Neural cell (in vitro differentiated cells): ENCODE data around the gene SEPTIN2.

Source experiments
- EP300 ChIP-seq: fragments of 450-650 bp; conservative IDR thresholded peaks from 2 replicates; pipeline ENCODE4 v1.6.1; 2014; ENCODE audit warnings: antibody characterized with exemption, mild to moderate bottlenecking, moderate library complexity; ENCODE audit not compliant: poor library complexity, severe bottlenecking
- EZH2 ChIP-seq: fragments of 200-600, 300-800 bp; shearing (Covaris generic), sonication (generic); IDR thresholded peaks from 2 replicates; pipeline ENCODE4 v1.6.1; 2014; ENCODE audit warnings: antibody characterized with exemption, low read length, borderline replicate concordance, mild to moderate bottlenecking; ENCODE audit not compliant: insufficient read depth, poor library complexity, severe bottlenecking
- POLR2AphosphoS5 ChIP-seq: IDR thresholded peaks from 2 replicates; pipeline ENCODE4 v1.6.1; 2012
- SMC3 ChIP-seq: fragments of 450-650 bp; conservative IDR thresholded peaks from 2 replicates; pipeline ENCODE4 v1.6.1; 2014; ENCODE audit warnings: antibody characterized with exemption, mild to moderate bottlenecking, moderate library complexity; ENCODE audit not compliant: poor library complexity
- TAF1 ChIP-seq: IDR thresholded peaks from 2 replicates; pipeline ENCODE4 v1.6.1; 2012; ENCODE audit warnings: low read depth
- TF ChIP-seq, protein P1 (sequence below): fragments of 450-650 bp; IDR thresholded peaks from 2 replicates; pipeline ENCODE4 v1.5.1; 2014; ENCODE audit warnings: antibody characterized with exemption, mild to moderate bottlenecking, moderate library complexity; ENCODE audit not compliant: poor library complexity, severe bottlenecking
- TF ChIP-seq, protein P2 (sequence below): IDR thresholded peaks from 2 replicates; pipeline ENCODE4 v1.6.1; 2012; ENCODE audit warnings: borderline replicate concordance

DNA sequence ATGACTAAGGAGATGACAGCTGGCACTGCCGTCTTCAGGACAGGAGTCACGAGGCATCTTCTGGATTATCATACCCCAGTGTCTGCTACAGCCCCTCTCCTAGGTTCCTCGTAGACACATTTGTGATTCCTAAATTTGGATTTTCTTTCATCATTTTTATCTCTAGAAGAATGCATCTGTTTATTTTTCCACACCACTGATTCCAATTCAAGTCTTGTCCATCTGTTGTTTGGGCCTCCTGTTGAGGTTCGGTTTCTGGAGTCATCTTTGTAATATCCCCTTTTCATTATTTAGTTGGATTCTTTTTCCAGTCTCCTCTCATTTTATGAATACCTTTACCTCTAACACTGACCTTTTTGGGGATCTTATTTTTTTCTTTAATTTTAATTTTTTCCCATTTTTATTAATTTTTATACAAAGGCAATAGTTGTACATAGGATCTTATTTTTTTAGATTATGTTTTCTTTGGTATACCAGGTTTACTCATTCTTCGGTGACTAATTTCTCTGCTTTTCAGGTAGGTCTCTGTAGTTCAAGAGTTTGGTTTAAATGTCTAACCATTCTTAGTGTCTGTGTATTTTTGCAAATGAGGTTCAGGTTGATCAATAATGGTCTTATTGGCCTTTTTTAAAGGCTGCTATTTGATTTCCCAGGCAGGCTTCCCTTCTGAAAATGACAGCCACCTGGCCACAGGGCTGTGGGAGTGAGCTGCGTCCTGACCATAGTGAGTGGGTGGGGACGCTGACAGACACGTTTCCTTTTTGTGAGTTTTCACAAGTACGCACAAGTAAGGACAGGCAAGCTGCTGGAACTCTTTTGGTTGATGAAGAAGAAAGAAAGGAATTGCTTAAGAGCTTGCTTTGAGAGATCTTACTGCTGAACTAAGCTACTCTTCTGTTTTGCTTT, 74.8 kb downstream of the SEPTIN2 start:
- TF ChIP-seq, protein P1, sequence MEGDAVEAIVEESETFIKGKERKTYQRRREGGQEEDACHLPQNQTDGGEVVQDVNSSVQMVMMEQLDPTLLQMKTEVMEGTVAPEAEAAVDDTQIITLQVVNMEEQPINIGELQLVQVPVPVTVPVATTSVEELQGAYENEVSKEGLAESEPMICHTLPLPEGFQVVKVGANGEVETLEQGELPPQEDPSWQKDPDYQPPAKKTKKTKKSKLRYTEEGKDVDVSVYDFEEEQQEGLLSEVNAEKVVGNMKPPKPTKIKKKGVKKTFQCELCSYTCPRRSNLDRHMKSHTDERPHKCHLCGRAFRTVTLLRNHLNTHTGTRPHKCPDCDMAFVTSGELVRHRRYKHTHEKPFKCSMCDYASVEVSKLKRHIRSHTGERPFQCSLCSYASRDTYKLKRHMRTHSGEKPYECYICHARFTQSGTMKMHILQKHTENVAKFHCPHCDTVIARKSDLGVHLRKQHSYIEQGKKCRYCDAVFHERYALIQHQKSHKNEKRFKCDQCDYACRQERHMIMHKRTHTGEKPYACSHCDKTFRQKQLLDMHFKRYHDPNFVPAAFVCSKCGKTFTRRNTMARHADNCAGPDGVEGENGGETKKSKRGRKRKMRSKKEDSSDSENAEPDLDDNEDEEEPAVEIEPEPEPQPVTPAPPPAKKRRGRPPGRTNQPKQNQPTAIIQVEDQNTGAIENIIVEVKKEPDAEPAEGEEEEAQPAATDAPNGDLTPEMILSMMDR = no peak
- no peak for TF ChIP-seq EZH2
- no peak for TF ChIP-seq POLR2AphosphoS5
- TF ChIP-seq, protein P2, sequence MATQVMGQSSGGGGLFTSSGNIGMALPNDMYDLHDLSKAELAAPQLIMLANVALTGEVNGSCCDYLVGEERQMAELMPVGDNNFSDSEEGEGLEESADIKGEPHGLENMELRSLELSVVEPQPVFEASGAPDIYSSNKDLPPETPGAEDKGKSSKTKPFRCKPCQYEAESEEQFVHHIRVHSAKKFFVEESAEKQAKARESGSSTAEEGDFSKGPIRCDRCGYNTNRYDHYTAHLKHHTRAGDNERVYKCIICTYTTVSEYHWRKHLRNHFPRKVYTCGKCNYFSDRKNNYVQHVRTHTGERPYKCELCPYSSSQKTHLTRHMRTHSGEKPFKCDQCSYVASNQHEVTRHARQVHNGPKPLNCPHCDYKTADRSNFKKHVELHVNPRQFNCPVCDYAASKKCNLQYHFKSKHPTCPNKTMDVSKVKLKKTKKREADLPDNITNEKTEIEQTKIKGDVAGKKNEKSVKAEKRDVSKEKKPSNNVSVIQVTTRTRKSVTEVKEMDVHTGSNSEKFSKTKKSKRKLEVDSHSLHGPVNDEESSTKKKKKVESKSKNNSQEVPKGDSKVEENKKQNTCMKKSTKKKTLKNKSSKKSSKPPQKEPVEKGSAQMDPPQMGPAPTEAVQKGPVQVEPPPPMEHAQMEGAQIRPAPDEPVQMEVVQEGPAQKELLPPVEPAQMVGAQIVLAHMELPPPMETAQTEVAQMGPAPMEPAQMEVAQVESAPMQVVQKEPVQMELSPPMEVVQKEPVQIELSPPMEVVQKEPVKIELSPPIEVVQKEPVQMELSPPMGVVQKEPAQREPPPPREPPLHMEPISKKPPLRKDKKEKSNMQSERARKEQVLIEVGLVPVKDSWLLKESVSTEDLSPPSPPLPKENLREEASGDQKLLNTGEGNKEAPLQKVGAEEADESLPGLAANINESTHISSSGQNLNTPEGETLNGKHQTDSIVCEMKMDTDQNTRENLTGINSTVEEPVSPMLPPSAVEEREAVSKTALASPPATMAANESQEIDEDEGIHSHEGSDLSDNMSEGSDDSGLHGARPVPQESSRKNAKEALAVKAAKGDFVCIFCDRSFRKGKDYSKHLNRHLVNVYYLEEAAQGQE = no peak
- no peak for TF ChIP-seq TAF1
- TF ChIP-seq EP300 = no peak
- no peak for TF ChIP-seq SMC3
